ENCODE data around the gene C11orf16. TPM values are rescaled to one million over a fixed set of nuclear protein-coding genes. Genes with fewer than 3 reads are reported as not detected.

C11orf16 gene
- total RNA-seq, 3 donors from 2014 or later: not detected

DNA sequence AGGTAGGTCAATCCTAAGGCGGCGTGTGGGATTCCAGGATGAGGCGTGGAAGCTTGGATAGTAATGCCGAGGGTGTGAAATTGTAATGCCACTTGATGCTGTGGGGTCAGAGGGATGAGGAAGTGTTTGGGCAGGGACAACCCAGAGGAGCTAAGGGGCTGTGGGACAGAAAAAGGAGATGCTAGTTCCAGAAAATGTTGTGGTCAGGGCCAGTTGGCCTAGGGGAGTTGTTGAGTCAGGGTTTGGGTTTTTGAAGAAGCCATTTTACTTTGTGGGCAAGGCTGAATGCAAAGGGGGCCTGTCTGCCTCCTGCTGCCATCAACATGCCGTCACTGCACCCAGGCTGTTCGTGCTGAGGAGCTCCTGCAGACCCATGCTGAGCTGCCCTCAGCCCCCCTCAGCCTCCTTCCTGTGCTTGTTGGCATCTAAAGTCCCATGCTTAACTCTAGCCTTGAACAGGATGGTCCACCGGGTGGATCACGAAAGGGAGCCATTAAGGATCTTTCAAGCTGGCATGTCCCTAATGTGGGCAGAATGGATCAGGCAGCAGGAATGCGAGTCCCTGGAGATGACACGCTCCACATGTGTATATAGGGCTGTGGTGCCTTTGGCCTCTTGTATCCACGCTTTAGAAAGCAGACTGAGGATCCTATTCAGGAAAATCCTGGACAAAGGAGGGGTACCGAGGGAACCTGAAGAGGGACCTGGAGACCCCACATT lies 2.1 kb downstream of the C11orf16 start:
- TF ChIP-seq, protein P1, sequence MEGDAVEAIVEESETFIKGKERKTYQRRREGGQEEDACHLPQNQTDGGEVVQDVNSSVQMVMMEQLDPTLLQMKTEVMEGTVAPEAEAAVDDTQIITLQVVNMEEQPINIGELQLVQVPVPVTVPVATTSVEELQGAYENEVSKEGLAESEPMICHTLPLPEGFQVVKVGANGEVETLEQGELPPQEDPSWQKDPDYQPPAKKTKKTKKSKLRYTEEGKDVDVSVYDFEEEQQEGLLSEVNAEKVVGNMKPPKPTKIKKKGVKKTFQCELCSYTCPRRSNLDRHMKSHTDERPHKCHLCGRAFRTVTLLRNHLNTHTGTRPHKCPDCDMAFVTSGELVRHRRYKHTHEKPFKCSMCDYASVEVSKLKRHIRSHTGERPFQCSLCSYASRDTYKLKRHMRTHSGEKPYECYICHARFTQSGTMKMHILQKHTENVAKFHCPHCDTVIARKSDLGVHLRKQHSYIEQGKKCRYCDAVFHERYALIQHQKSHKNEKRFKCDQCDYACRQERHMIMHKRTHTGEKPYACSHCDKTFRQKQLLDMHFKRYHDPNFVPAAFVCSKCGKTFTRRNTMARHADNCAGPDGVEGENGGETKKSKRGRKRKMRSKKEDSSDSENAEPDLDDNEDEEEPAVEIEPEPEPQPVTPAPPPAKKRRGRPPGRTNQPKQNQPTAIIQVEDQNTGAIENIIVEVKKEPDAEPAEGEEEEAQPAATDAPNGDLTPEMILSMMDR (IDR thresholded peaks at IDR 0.05): no peak
- Histone ChIP-seq H3K4me3 (no peak overlapping the region), H3K36me3 (ENCODE audit: low read depth) (no peaks in the 10 kb centered on the region), H3K9me3 (no peaks in the 10 kb centered on the region), H3K4me1 (ENCODE audit: low read depth) (no peaks in the 10 kb centered on the region)
- ATAC-seq (no peak), DNase-seq (no peak)
- intact Hi-C loops (cut with DNase I, micrococcal nuclease): no loop called here

GRCh38 chr11:8928981-8929615 lies 3.6 kb downstream of the C11orf16 start:
- DNase-seq (no peak), ATAC-seq (no peak)
- TF ChIP-seq, protein P1 (IDR thresholded peaks at IDR 0.05): no peak
- Histone ChIP-seq H3K9me3 (no peaks in the 10 kb centered on the region), H3K4me1 (ENCODE audit: low read depth) (no peaks in the 10 kb centered on the region), H3K4me3 (no peak overlapping the region), H3K36me3 (ENCODE audit: low read depth) (no peaks in the 10 kb centered on the region)
- intact Hi-C loops (cut with DNase I, micrococcal nuclease): no loop called here

DNA sequence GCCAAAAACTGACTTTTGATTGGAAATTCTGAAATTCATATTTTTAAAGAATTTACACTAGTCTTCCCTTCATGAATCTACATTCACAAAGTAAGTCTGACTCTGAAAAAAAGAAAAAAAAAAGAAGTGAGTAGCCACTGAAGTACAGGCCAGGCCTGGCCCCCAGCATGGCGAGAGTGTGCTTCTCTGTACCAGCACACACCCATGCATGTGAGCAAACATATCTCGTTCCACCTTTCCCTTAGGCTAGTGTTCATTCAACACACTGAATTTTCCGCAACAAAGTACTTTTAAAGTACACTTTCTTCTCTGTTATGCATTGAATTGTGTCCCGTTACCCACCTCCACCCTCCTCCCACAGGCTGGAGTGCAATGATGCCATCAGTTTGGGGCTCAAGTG lies 4.5 kb downstream of the C11orf16 start:
- Histone ChIP-seq H3K4me3 (no peak overlapping the region), H3K9me3 (no peaks in the 10 kb centered on the region), H3K4me1 (ENCODE audit: low read depth) (no peaks in the 10 kb centered on the region), H3K36me3 (ENCODE audit: low read depth) (no peaks in the 10 kb centered on the region)
- no peak for DNase-seq
- TF ChIP-seq, protein P1 (IDR thresholded peaks at IDR 0.05): no peak
- intact Hi-C loops (cut with DNase I, micrococcal nuclease): no loop called here
- ATAC-seq: no peak

DNA sequence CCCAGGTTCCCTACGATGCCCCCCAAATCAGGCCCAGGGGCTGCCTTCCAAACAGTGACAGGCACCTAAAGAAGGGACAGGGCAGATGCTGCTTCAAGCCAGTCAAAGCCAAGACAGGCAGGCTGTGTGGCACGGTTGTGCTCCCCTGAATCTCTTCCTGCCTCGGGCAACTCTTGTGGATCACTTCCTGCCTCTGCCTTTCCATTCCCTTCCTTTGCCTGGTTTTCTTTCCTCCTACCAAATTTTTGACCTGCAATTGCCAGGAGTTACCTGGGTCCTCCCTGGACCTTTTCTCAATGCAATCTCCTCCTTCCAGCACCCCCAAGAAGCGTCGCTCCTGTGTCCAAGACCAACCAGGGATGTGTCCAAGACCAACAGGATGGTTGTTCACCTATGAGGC lies 5.5 kb downstream of the C11orf16 start:
- ATAC-seq (no peak), DNase-seq (no peak)
- H3K9me3 ChIP-seq: no peaks in the 10 kb centered on the region
- no peak overlapping the region for H3K4me3 ChIP-seq
- H3K4me1 ChIP-seq (ENCODE audit: low read depth): no peaks in the 10 kb centered on the region
- H3K36me3 ChIP-seq (ENCODE audit: low read depth): no peaks in the 10 kb centered on the region
- TF ChIP-seq, protein P1 (IDR thresholded peaks at IDR 0.05): no peak
- intact Hi-C loops (cut with DNase I, micrococcal nuclease): no loop called here

DNA sequence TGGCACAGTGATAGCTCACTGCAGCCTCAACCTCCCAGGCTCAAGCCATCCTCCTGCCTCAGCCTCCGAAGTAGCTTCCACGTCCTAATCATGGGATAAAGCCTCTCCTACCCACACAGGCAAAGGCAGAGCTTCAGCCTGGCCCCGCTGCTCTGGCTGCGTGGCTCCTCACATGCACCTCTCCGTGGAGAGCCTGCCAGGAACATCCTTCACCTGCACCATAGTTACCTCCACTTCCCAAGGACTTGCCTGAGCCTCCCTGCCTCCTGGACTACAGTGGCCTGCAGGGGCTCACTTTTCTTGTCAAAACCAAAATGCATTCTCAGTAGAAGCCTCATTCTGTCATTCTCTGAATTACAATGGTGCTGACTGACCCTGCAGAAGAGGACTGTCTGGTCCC lies 6.5 kb downstream of the C11orf16 start:
- intact Hi-C loops (cut with DNase I, micrococcal nuclease): no loop called here
- TF ChIP-seq, protein P1 (IDR thresholded peaks at IDR 0.05): no peak

More for the DNA sequence above, 6.5 kb downstream of the C11orf16 start:
- Histone ChIP-seq H3K4me1 (ENCODE audit: low read depth) (no peaks in the 10 kb centered on the region), H3K36me3 (ENCODE audit: low read depth) (no peaks in the 10 kb centered on the region), H3K4me3 (no peak overlapping the region), H3K9me3 (no peaks in the 10 kb centered on the region)
- ATAC-seq (no peak), DNase-seq (no peak)
